Parathyroid adenoma (tissue), 2 donors: ENCODE results near the gene HBA2.

ENCODE experiments used
- H2AFZ ChIP-seq: fragments of 300-600 bp; sonication (generic); one replicate; pipeline ENCODE4 v1.7.0; 2017; ENCODE audit warnings: antibody characterized with exemption, mild to moderate bottlenecking
- H3K27ac ChIP-seq: fragments of 300-600 bp; sonication (generic); one replicate; pipeline ENCODE4 v1.7.0; 2017
- H3K27me3 ChIP-seq: fragments of 300-600 bp; sonication (generic); one replicate; pipeline ENCODE4 v1.7.0; 2017; ENCODE audit warnings: low read length; ENCODE audit not compliant: control insufficient read depth, insufficient read depth
- H3K36me3 ChIP-seq: fragments of 300-600 bp; sonication (generic); one replicate; pipeline ENCODE4 v1.7.0; 2017; ENCODE audit warnings: low read length; ENCODE audit not compliant: control insufficient read depth, insufficient read depth
- H3K4me1 ChIP-seq: fragments of 300-600 bp; sonication (generic); one replicate; pipeline ENCODE4 v1.7.0; 2017; ENCODE audit warnings: control low read depth
- H3K4me2 ChIP-seq: fragments of 300-600 bp; sonication (generic); one replicate; pipeline ENCODE4 v1.7.0; 2017; ENCODE audit warnings: low read length
- H3K4me3 ChIP-seq: fragments of 300-600 bp; sonication (generic); one replicate; pipeline ENCODE4 v1.7.0; 2017; ENCODE audit warnings: low read depth, low read length
- H3K79me2 ChIP-seq: fragments of 300-600 bp; sonication (generic); one replicate; pipeline ENCODE4 v1.7.0; 2017; ENCODE audit warnings: control low read depth
- H3K9ac ChIP-seq: fragments of 300-600 bp; sonication (generic); one replicate; pipeline ENCODE4 v1.7.0; 2017; ENCODE audit warnings: mild to moderate bottlenecking
- H3K9me3 ChIP-seq: fragments of 300-600 bp; sonication (generic); one replicate; pipeline ENCODE4 v1.7.0; 2017; ENCODE audit warnings: low read length; ENCODE audit not compliant: control insufficient read depth
- TF ChIP-seq, protein P1 (sequence below): fragments of 300-600 bp; sonication (generic); IDR thresholded peaks from one replicate; pipeline ENCODE4 v1.7.0; 2017; ENCODE audit warnings: antibody characterized with exemption, mild to moderate bottlenecking
- donor health status: primary hyperparathyroidism.

HBA2 gene

DNA sequence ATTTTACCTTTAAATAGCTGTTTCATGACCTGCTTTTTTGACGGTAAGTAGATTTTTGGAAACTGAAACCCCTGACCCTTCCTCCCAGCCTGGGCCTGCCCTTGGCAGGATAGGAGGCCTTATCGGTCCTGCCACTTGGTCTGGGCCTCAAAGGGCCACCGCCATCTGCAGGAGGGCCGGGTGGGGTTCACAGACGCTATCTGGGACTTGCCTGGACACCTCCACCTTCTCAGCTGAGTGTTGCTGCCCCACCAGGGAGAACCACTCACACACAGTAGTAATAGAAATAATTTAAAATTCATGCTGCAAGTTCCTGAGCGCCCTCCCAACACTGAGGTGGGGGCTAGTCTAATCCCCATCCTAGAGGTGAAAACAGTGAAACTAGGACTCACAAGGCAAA is 29.6 kb upstream of the HBA2 start:
- H3K79me2 ChIP-seq: peaks cover under 1% of the 10 kb centered on the region
- no peak overlapping the region for H3K4me3 ChIP-seq
- no peaks in the 10 kb centered on the region for H3K9me3 ChIP-seq
- H3K9ac ChIP-seq: no peak overlapping the region
- no peaks in the 10 kb centered on the region for H3K4me1 ChIP-seq
- H3K4me2 ChIP-seq: no peak overlapping the region
- H2AFZ ChIP-seq: no peak overlapping the region
- TF ChIP-seq, protein P1, sequence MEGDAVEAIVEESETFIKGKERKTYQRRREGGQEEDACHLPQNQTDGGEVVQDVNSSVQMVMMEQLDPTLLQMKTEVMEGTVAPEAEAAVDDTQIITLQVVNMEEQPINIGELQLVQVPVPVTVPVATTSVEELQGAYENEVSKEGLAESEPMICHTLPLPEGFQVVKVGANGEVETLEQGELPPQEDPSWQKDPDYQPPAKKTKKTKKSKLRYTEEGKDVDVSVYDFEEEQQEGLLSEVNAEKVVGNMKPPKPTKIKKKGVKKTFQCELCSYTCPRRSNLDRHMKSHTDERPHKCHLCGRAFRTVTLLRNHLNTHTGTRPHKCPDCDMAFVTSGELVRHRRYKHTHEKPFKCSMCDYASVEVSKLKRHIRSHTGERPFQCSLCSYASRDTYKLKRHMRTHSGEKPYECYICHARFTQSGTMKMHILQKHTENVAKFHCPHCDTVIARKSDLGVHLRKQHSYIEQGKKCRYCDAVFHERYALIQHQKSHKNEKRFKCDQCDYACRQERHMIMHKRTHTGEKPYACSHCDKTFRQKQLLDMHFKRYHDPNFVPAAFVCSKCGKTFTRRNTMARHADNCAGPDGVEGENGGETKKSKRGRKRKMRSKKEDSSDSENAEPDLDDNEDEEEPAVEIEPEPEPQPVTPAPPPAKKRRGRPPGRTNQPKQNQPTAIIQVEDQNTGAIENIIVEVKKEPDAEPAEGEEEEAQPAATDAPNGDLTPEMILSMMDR: no peak
- no peak overlapping the region for H3K27ac ChIP-seq
- H3K27me3 ChIP-seq: no peaks in the 10 kb centered on the region
- H3K36me3 ChIP-seq: no peaks in the 10 kb centered on the region

DNA sequence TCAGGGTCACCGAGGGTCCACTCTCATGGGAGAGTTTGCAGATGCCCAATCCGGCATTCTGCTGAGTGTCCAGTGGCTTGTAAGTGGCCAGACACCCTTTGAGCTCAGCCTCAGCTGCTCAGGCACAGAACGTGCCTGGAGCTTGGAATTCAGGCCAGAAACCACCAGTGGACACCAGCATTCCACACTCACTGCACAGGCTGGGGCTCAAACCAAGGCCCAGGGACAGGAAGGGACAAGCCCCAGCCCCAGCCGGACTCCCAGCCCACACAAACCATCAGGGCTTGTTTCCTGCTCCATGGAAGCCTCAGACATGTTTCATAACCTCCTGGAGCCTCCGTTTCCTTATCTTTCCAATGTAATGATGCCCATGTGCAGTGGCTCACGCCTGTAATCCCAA is 29.2 kb upstream of the HBA2 start:
- H3K9ac ChIP-seq: no peak overlapping the region
- H3K79me2 ChIP-seq: no peaks in the 10 kb centered on the region
- H3K4me3 ChIP-seq: no peak overlapping the region
- no peak overlapping the region for H3K27ac ChIP-seq
- no peaks in the 10 kb centered on the region for H3K27me3 ChIP-seq
- H3K4me1 ChIP-seq: no peaks in the 10 kb centered on the region
- H3K9me3 ChIP-seq: no peaks in the 10 kb centered on the region
- no peak overlapping the region for H3K4me2 ChIP-seq
- no peak overlapping the region for H2AFZ ChIP-seq
- TF ChIP-seq, protein P1: no peak
- H3K36me3 ChIP-seq: no peaks in the 10 kb centered on the region

DNA sequence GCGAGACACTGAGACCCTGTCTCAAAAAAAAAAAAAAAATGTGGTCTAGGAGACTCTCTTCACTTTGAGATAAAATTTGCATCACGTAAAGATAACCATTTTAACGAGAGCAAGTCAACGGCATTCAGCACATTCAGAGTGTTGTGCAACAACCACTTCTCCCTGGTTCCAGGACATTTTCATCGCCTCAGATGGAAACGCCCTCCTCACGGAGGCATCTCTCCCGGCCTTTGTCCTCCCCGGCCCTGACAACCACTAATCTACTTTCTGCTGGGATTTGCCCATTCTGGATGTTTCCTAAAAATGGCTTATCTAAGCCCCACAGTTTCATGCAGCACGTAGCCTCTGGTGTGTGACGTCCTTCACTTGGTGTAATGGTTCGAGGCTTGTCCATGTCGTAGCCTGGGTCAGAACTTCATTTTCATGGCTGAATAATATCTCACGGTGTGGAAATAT is 27.9 kb upstream of the HBA2 start:
- TF ChIP-seq, protein P1: no peak

DNA sequence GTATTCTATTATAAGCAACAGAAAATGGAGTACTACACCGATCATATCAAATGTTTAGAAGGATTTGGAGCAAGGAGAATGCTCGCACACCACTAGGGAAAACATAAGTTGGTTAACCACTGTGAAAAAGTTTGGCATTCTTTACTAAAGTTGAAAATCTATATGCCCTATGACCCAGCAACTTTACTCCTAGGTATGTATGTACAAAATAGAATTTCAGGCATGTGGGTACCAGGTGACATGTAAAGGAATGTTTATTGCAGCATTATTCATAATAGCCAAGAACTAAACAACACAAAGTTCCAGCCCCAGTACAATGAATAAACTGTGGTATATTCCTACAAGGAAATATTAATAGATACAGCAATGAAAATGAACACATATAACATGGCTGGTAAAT is 26.0 kb upstream of the HBA2 start:
- H3K36me3 ChIP-seq: no peaks in the 10 kb centered on the region
- TF ChIP-seq, protein P1: no peak
- H3K79me2 ChIP-seq: no peaks in the 10 kb centered on the region
- H3K9ac ChIP-seq: no peak overlapping the region
- no peak overlapping the region for H3K4me3 ChIP-seq
- H3K4me2 ChIP-seq: no peak overlapping the region
- H3K4me1 ChIP-seq: peaks cover 5% of the 10 kb centered on the region
- no peaks in the 10 kb centered on the region for H3K27me3 ChIP-seq
- H3K9me3 ChIP-seq: no peaks in the 10 kb centered on the region
- no peak overlapping the region for H2AFZ ChIP-seq
- H3K27ac ChIP-seq: no peak overlapping the region

More for the DNA sequence above, 27.9 kb upstream of the HBA2 start:
- Histone ChIP-seq H3K9me3 (no peaks in the 10 kb centered on the region), H2AFZ (no peak overlapping the region), H3K4me1 (peaks cover 5% of the 10 kb centered on the region), H3K9ac (no peak overlapping the region), H3K27me3 (no peaks in the 10 kb centered on the region), H3K4me3 (no peak overlapping the region), H3K79me2 (no peaks in the 10 kb centered on the region), H3K36me3 (no peaks in the 10 kb centered on the region), H3K27ac (no peak overlapping the region), H3K4me2 (no peak overlapping the region)

DNA sequence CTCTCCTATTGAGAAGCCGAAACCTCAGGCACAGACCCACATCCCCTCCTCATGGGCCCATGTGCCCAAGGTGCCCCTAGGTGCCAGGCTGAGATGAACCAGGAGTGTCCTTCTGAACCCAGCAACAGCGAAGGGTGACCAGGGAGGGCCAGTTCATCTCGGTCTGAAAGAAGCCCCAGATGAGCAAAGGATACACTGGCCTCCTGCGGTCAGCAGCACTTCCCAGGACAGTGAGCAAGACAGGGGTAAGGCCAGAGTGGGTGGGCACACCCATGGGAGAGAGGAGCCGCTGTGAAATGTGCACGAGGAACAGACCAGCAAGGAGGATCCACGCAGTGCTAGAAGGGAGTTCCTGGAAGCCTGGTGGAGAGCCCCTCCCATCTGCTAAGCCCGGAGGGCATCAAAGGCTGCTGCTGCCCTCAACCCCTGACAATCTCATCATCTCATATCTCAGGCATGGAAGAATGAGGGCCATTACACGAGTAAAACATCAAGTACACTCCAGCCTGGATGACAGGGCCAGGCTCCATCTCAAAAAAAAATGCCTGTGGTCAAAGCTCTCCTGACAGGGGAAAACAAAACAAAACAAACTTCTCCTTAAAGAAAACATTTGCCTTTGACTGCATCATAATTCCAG is 23.5 kb upstream of the HBA2 start:
- Histone ChIP-seq H3K4me2 (no peak overlapping the region), H3K4me1 (peaks cover 5% of the 10 kb centered on the region), H3K4me3 (no peak overlapping the region), H3K79me2 (no peaks in the 10 kb centered on the region), H3K27me3 (no peaks in the 10 kb centered on the region), H3K9me3 (no peaks in the 10 kb centered on the region), H3K36me3 (no peaks in the 10 kb centered on the region), H3K9ac (no peak overlapping the region), H2AFZ (peak overlapping the region; percentile 62), H3K27ac (no peak overlapping the region)
- TF ChIP-seq, protein P1: no peak
